ENCODE data around the gene SLC39A9. TPM values are rescaled to one million over a fixed set of nuclear protein-coding genes. Genes with fewer than 3 reads are reported as not detected.

Gene SLC39A9
- total RNA-seq, 4 donors from 2014 or later = 37.6 to 46.3 (median 42.3) TPM

DNA sequence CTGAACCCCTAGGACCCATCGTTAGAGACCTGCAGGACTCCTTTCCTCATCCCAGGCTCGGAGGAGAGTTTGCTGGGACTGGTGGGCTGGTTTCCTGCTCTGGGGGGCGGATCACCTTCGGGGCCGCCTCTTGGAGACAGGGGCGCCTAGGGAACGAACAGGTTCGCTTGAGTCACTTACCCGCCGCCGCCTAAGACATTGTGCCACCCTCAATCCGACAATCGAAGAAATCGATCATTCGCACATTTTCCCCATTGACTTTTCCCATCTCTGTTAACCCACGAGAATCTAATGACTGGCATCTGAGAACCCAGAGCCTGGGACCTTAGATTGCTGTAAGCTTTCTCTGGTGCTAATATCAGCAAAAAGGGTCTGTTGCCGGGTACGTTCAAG lies 322 bp downstream of the SLC39A9 start:
- no peak for TF ChIP-seq EP300 (IDR thresholded peaks at IDR 0.05)
- no peak for TF ChIP-seq CTCF (IDR thresholded peaks at IDR 0.05)
- peak in 1 of 2 donors; percentile 3 for TF ChIP-seq POLR2AphosphoS5 (IDR thresholded peaks at IDR 0.05)
- no peak for DNase-seq (ENCODE audit: extremely low spot score)
- peak overlapping the region; percentile 91 to 93 (median 92) for H3K27ac ChIP-seq (replicated peaks in 1 of 4)
- peaks cover 12 to 27% (median 26%) of the 10 kb centered on the region in 4 donors for H3K36me3 ChIP-seq
- H3K4me1 ChIP-seq = peaks cover 40 to 75% (median 64%) of the 10 kb centered on the region in 4 donors
- H3K4me3 ChIP-seq = peak overlapping the region; percentile 77 to 90 (median 82)
- no peaks in the 10 kb centered on the region for H3K27me3 ChIP-seq
- WGBS = 0% methylated on average over 10 of the region's 18 CpGs
- intact Hi-C loops (cut with DNase I) = loop anchor here (10.0 kb wide), 2 partner anchors 264 to 376 kb away; no protein-coding TSS in a partner anchor
- no peaks in the 10 kb centered on the region for H3K9me3 ChIP-seq

GRCh38 chr14:69399750-69400149 lies 1.3 kb downstream of the SLC39A9 start:
- Histone ChIP-seq H3K4me3 (peak overlapping the region; percentile 77 to 90 (median 82)), H3K4me1 (peaks cover 40 to 76% (median 64%) of the 10 kb centered on the region in 4 donors), H3K9me3 (no peaks in the 10 kb centered on the region), H3K27me3 (no peaks in the 10 kb centered on the region), H3K36me3 (peaks cover 3 to 17% (median 17%) of the 10 kb centered on the region in 4 donors), H3K27ac (replicated peaks in 1 of 4) (no peak overlapping the region)
- 92% methylated on average over 8 of the region's 8 CpGs for WGBS
- intact Hi-C loops (cut with DNase I) = loop anchor here (10.0 kb wide), 2 partner anchors 265 to 375 kb away; no protein-coding TSS in a partner anchor
- no peak for TF ChIP-seq EP300 (IDR thresholded peaks at IDR 0.05)
- no peak for TF ChIP-seq POLR2A (IDR thresholded peaks at IDR 0.05; ENCODE audit: low read depth)
- no peak for TF ChIP-seq POLR2AphosphoS5 (IDR thresholded peaks at IDR 0.05)
- TF ChIP-seq CTCF (IDR thresholded peaks at IDR 0.05) = no peak
- DNase-seq (ENCODE audit: extremely low spot score) = no peak

GRCh38 chr14:69400154-69400553 lies 1.7 kb downstream of the SLC39A9 start:
- DNase-seq (ENCODE audit: extremely low spot score) = no peak
- H3K9me3 ChIP-seq = no peaks in the 10 kb centered on the region
- TF ChIP-seq CTCF (IDR thresholded peaks at IDR 0.05) = no peak
- TF ChIP-seq POLR2A (IDR thresholded peaks at IDR 0.05; ENCODE audit: low read depth) = no peak
- no peak for TF ChIP-seq EP300 (IDR thresholded peaks at IDR 0.05)
- TF ChIP-seq POLR2AphosphoS5 (IDR thresholded peaks at IDR 0.05) = no peak
- intact Hi-C loops (cut with DNase I) = no loop called here
- 78% methylated on average over 6 of the region's 6 CpGs for WGBS
- H3K36me3 ChIP-seq = peaks cover 0 to 13% (median 13%) of the 10 kb centered on the region in 4 donors
- peak overlapping the region in 3 of 4 donors; percentile 77 to 90 (median 83) for H3K4me3 ChIP-seq
- H3K27me3 ChIP-seq = no peaks in the 10 kb centered on the region
- H3K27ac ChIP-seq (replicated peaks in 1 of 4) = no peak overlapping the region
- peaks cover 40 to 72% (median 61%) of the 10 kb centered on the region in 4 donors for H3K4me1 ChIP-seq

DNA sequence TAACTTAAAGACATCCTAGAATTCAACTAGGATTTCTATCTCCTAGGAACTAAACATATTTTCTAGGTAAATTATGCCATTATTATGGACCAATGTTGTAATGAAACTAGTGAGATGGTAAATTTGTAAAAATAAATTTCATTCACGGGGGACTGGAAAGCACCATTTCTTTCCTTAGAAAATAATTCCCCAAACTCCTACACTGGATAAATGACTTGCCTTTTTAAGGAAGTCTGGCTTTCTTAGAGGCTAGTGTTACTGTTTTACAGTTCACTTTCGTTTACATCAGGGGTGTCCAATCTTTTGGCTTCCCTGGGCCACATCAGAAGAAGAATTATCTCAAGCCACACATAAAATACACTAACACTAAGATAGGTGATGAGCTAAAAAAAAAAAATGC lies 3.3 kb downstream of the SLC39A9 start:
- TF ChIP-seq CTCF (IDR thresholded peaks at IDR 0.05) (no peak), POLR2A (IDR thresholded peaks at IDR 0.05; ENCODE audit: low read depth) (no peak), POLR2AphosphoS5 (IDR thresholded peaks at IDR 0.05) (no peak), EP300 (IDR thresholded peaks at IDR 0.05) (no peak)
- Histone ChIP-seq H3K4me3 (no peak overlapping the region), H3K27ac (replicated peaks in 1 of 4) (no peak overlapping the region), H3K36me3 (no peaks in the 10 kb centered on the region), H3K9me3 (no peaks in the 10 kb centered on the region), H3K27me3 (no peaks in the 10 kb centered on the region), H3K4me1 (peaks cover 28 to 58% (median 45%) of the 10 kb centered on the region in 4 donors)
- 49% methylated on average over 2 of the region's 2 CpGs for WGBS
- intact Hi-C loops (cut with DNase I) = no loop called here
- no peak for DNase-seq (ENCODE audit: extremely low spot score)

DNA sequence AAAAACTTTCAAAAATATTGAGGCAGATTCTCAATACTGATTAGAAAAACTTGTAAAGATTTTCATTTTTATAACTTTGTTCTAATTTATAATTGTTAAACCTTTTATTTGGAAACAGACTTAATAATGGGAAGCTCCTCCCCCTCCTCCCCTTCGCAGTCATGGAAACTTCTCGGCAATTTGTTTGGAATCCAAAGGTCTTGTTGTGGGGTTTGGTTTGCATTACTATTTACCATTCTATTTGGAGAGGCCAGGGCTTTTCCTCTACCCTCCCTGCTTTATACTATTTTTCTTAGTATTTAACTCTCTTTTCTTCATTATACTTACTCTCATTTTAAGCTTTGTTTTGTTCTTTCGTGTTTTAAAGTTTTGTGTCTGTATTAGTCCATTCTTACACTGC lies 6.0 kb downstream of the SLC39A9 start:
- intact Hi-C loops (cut with DNase I) = no loop called here
- WGBS = 87% methylated on average over 3 of the region's 3 CpGs

More for the DNA sequence above, 6.0 kb downstream of the SLC39A9 start:
- Histone ChIP-seq H3K36me3 (no peaks in the 10 kb centered on the region), H3K4me1 (peaks cover 18 to 42% (median 32%) of the 10 kb centered on the region in 4 donors), H3K9me3 (no peaks in the 10 kb centered on the region), H3K27me3 (no peaks in the 10 kb centered on the region), H3K27ac (replicated peaks in 1 of 4) (no peak overlapping the region), H3K4me3 (no peak overlapping the region)
- TF ChIP-seq POLR2AphosphoS5 (IDR thresholded peaks at IDR 0.05) (no peak), CTCF (IDR thresholded peaks at IDR 0.05) (no peak), EP300 (IDR thresholded peaks at IDR 0.05) (no peak), POLR2A (IDR thresholded peaks at IDR 0.05; ENCODE audit: low read depth) (no peak)
- DNase-seq (ENCODE audit: extremely low spot score) = no peak
